Transverse colon (tissue), 4 donors: ENCODE data around the gene EDN3.

Experiments
- EP300 ChIP-seq: sonication (generic); formaldehyde crosslinking; IDR thresholded peaks from one replicate; pipeline ENCODE4 v1.6.1; 2017; ENCODE audit warnings: antibody characterized with exemption, low read depth
- POLR2A ChIP-seq: fragments of 450-650 bp; IDR thresholded peaks from one replicate; pipeline ENCODE4 v1.6.1; 2016; ENCODE audit warnings: antibody characterized with exemption, mild to moderate bottlenecking, moderate library complexity
- POLR2AphosphoS5 ChIP-seq, 3 donors: sonication (generic); formaldehyde crosslinking; IDR thresholded peaks; one replicate each; pipeline ENCODE4 v1.6.1; 2016; ENCODE audit warnings: antibody characterized with exemption in 3 of 3
- TF ChIP-seq, protein P1 (sequence below), 5 experiments: fragments of 200-600 bp in 3 of 5; fragments of 450-650 bp in 2 of 5; sonication (generic) in 3 of 5; IDR thresholded peaks; 1 replicate in 2 of 5; 2 replicates in 3 of 5; pipeline ENCODE4 v1.5.1; 2016 to 2017; ENCODE audit warnings: antibody characterized with exemption in 5 of 5, inconsistent platforms in 3 of 5, mild to moderate bottlenecking in 2 of 5, moderate library complexity in 1 of 5

DNA sequence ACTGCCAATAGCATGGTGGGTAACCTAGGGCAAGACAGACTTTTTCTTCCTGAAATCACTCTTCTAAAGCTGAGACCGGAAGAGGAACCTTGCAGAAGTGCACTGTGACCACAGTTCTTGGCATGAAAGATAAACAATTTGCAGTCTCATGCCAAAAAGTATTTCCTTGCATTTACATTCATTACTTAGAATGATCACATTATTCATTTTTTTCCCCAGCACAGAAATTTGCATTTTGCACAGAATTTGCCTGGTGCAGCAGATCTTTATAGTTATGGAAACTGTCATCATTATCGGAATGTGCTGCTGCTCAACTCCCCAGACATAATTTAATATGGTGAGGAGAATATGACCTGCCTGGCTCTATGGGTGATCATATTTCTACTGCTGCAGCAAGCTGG lies 42.2 kb upstream of the EDN3 start:
- TF ChIP-seq, protein P1, sequence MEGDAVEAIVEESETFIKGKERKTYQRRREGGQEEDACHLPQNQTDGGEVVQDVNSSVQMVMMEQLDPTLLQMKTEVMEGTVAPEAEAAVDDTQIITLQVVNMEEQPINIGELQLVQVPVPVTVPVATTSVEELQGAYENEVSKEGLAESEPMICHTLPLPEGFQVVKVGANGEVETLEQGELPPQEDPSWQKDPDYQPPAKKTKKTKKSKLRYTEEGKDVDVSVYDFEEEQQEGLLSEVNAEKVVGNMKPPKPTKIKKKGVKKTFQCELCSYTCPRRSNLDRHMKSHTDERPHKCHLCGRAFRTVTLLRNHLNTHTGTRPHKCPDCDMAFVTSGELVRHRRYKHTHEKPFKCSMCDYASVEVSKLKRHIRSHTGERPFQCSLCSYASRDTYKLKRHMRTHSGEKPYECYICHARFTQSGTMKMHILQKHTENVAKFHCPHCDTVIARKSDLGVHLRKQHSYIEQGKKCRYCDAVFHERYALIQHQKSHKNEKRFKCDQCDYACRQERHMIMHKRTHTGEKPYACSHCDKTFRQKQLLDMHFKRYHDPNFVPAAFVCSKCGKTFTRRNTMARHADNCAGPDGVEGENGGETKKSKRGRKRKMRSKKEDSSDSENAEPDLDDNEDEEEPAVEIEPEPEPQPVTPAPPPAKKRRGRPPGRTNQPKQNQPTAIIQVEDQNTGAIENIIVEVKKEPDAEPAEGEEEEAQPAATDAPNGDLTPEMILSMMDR (IDR thresholded peaks at IDR 0.05), result no peak
- no peak for TF ChIP-seq EP300
- TF ChIP-seq POLR2AphosphoS5 (IDR thresholded peaks at IDR 0.05), result no peak
- TF ChIP-seq POLR2A, result no peak
